Measurements from ENCODE around the gene CARS1.

DNA sequence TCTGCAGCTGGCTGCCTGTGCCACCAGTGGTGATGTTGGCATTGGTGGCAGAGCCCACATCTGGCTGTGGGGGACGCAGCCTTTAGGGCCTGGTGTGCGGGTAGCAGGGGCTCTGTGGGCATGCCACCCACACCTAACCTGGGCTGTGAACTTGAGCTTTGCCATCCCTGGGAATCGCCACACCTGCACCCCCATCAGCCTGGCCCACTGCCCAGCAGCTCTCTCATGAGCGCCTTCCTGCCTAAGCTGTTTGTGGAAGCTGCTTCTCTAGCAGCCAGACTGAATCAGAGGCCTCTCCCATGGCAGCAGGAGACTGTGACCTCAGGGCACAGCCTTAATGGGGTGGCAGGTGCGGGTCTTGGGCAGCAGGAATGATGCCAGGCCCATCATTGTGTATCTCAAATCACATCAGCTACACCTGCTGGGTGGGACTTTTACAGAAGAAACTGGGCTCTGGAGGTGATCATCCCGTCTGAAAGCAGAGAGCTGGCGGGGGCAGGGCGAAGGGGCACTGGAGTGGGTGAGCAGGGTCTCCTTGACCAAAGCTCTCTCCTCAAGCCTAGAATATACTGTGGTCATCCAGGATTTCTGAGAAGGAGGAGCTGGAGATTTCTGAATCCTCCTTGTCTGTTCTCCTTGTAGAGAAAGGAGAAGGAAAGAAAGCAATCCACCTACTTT is 17.8 kb upstream of the CARS1 start:
- TF ChIP-seq REST (IDR thresholded peaks at IDR 0.05; ENCODE audit: insufficient replicate concordance, low read depth) (no peak), CTCF (IDR thresholded peaks at IDR 0.05; ENCODE audit: insufficient read depth, low read length) (no peak), POLR2AphosphoS5 (IDR thresholded peaks at IDR 0.05; ENCODE audit: low read depth) (no peak), GABPA (IDR thresholded peaks at IDR 0.05; ENCODE audit: low read depth) (no peak)

Measured in HL-60 (cell line).